H1 (cell line): ENCODE measurements around the gene SOHLH1. TPM values are rescaled to one million over a fixed set of nuclear protein-coding genes. Genes with fewer than 3 reads are reported as not detected.

Experiments
- CTCF ChIA-PET: fragments of 300-600 bp; sonication (Branson Sonifier 250); formaldehyde crosslinking; loops from one replicate; lab custom pipeline; 2021; ENCODE audit not compliant: partially characterized antibody; lab: Charles Lee
- POLR2A ChIA-PET: fragments of 300-600 bp; sonication (Branson Sonifier 250); formaldehyde crosslinking; loops from one replicate; lab custom pipeline; 2021; ENCODE audit warnings: inconsistent platforms; ENCODE audit not compliant: partially characterized antibody; lab: Charles Lee
- DNase-seq, 2 experiments: peaks; one replicate each; pipeline versions ENCODE4 v3.0.0 to v3.0.0-alpha.2; 2010 to 2022; ENCODE audit warnings: low spot score in 2 of 2, low read depth in 1 of 2, mixed read lengths in 1 of 2
- FAIRE-seq: peaks from 2 replicates; lab custom pipeline; 2011; peaks lifted over from hg19 to GRCh38; lab: Jason Lieb, UNC
- H2AFZ ChIP-seq: 2 replicates; pipeline ENCODE4 v1.8.1; 2012; ENCODE audit warnings: low read length, inconsistent platforms
- H2AK5ac ChIP-seq: 2 replicates; pipeline ENCODE4 v1.6.1; 2013; ENCODE audit warnings: low read depth, low read length
- H2BK120ac ChIP-seq: replicated peaks from 2 replicates; pipeline ENCODE3; 2013; ENCODE audit warnings: low read depth, low read length, inconsistent platforms
- H2BK12ac ChIP-seq: 2 replicates; pipeline ENCODE4 v1.6.1; 2013; ENCODE audit warnings: low read depth, low read length
- H2BK15ac ChIP-seq: 2 replicates; pipeline ENCODE4 v1.6.1; 2013; ENCODE audit warnings: low read length
- H2BK20ac ChIP-seq: 2 replicates; pipeline ENCODE4 v1.6.1; 2013; ENCODE audit warnings: low read length
- H2BK5ac ChIP-seq: 2 replicates; pipeline ENCODE4 v1.6.1; 2013; ENCODE audit warnings: low read depth, low read length
- H3K14ac ChIP-seq: 2 replicates; pipeline ENCODE4 v1.6.1; 2013; ENCODE audit warnings: inconsistent platforms; ENCODE audit not compliant: insufficient read length
- H3K18ac ChIP-seq: 2 replicates; pipeline ENCODE4 v1.6.1; 2013; ENCODE audit warnings: low read length; ENCODE audit errors: extremely low read depth
- H3K23ac ChIP-seq: 2 replicates; pipeline ENCODE4 v1.6.1; 2013; ENCODE audit warnings: inconsistent platforms; ENCODE audit not compliant: insufficient read length
- H3K23me2 ChIP-seq: 2 replicates; pipeline ENCODE4 v1.6.1; 2013; ENCODE audit warnings: low read depth, low read length
- H3K27ac ChIP-seq: 2 replicates; pipeline ENCODE4 v1.6.1; 2011; ENCODE audit warnings: low read depth, low read length, inconsistent platforms
- H3K27me3 ChIP-seq, 4 experiments: replicated peaks in 1 of 4; 1 replicate in 1 of 4; 2 replicates in 3 of 4; pipeline versions ENCODE4 v1.6.1 to v1.8.1; 2011 to 2013; ENCODE audit warnings: low read length in 3 of 4, mild to moderate bottlenecking in 3 of 4, inconsistent platforms in 2 of 4, mixed read lengths in 2 of 4, moderate library complexity in 1 of 4; ENCODE audit not compliant: control insufficient read depth in 3 of 4, insufficient read depth in 3 of 4; ENCODE audit errors: extremely low read depth in 1 of 4
- H3K36me3 ChIP-seq, 4 experiments: 2 replicates each; pipeline versions ENCODE4 v1.6.1 to v1.8.1; 2011 to 2013; ENCODE audit warnings: mild to moderate bottlenecking in 4 of 4, low read length in 3 of 4, moderate library complexity in 2 of 4, control low read depth in 1 of 4, inconsistent platforms in 1 of 4; ENCODE audit not compliant: insufficient read depth in 4 of 4, control insufficient read depth in 2 of 4
- H3K4ac ChIP-seq: replicated peaks from 2 replicates; pipeline ENCODE3; 2013; ENCODE audit warnings: low read length, low read depth, mixed read lengths, inconsistent platforms; ENCODE audit not compliant: insufficient read length
- H3K4me1 ChIP-seq, 4 experiments: replicated peaks in 1 of 4; 1 replicate in 1 of 4; 2 replicates in 3 of 4; pipeline versions ENCODE4 v1.6.1 to v1.8.1; 2011 to 2013; ENCODE audit warnings: low read length in 3 of 4, inconsistent platforms in 2 of 4, mixed read lengths in 1 of 4; ENCODE audit not compliant: insufficient read depth in 4 of 4, control insufficient read depth in 3 of 4
- H3K4me2 ChIP-seq, 2 experiments: 2 replicates each; pipeline versions ENCODE4 v1.6.1 to v1.8.1; 2011 to 2013; ENCODE audit warnings: low read depth in 2 of 2, low read length in 2 of 2, control low read depth in 1 of 2, inconsistent platforms in 1 of 2, mild to moderate bottlenecking in 1 of 2; ENCODE audit not compliant: insufficient read depth in 1 of 2
- H3K4me3 ChIP-seq, 4 experiments: fragments of 200-600, 300-600 bp in 1 of 4; sonication (generic), shearing (Covaris generic), sonication (Bioruptor Twin) in 1 of 4; 2 replicates each; pipeline versions ENCODE4 v1.5.1 to v1.8.1; 2011 to 2016; ENCODE audit warnings: low read length in 4 of 4, low read depth in 3 of 4, control low read depth in 2 of 4, inconsistent platforms in 2 of 4, mild to moderate bottlenecking in 2 of 4, mixed read lengths in 1 of 4, moderate library complexity in 1 of 4; ENCODE audit not compliant: insufficient read depth in 2 of 4; ENCODE audit errors: extremely low read depth in 1 of 4
- H3K56ac ChIP-seq: replicated peaks from 2 replicates; pipeline ENCODE3; 2013; ENCODE audit warnings: low read depth, mild to moderate bottlenecking, mixed read lengths, low read length, inconsistent platforms; ENCODE audit not compliant: insufficient read length
- H3K79me1 ChIP-seq: 2 replicates; pipeline ENCODE4 v1.6.1; 2013; ENCODE audit warnings: low read depth, low read length, control low read depth
- H3K79me2 ChIP-seq, 2 experiments: 2 replicates each; pipeline versions ENCODE4 v1.6.1 to v1.8.1; 2012 to 2013; ENCODE audit warnings: low read length in 2 of 2, mild to moderate bottlenecking in 2 of 2, inconsistent platforms in 1 of 2; ENCODE audit not compliant: insufficient read depth in 2 of 2, control insufficient read depth in 1 of 2
- H3K9ac ChIP-seq, 4 experiments: replicated peaks in 1 of 4; 1 replicate in 1 of 4; 2 replicates in 3 of 4; pipeline versions ENCODE4 v1.6.1 to v1.8.1; 2011 to 2013; ENCODE audit warnings: low read depth in 3 of 4, low read length in 3 of 4, control low read depth in 2 of 4, mild to moderate bottlenecking in 2 of 4, moderate library complexity in 2 of 4, inconsistent platforms in 1 of 4; ENCODE audit errors: extremely low read depth in 1 of 4
- H3K9me3 ChIP-seq, 2 experiments: 2 replicates each; pipeline versions ENCODE4 v1.6.1 to v1.8.1; 2012 to 2013; ENCODE audit warnings: mild to moderate bottlenecking in 2 of 2, moderate library complexity in 2 of 2, control low read depth in 1 of 2, inconsistent platforms in 1 of 2, low read depth in 1 of 2, low read length in 1 of 2, mixed read lengths in 1 of 2; ENCODE audit not compliant: insufficient read depth in 2 of 2
- H4K20me1 ChIP-seq, 2 experiments: replicated peaks in 1 of 2; 2 replicates each; pipeline versions ENCODE3 to v1.8.1; 2011 to 2013; ENCODE audit warnings: inconsistent platforms in 2 of 2, low read length in 2 of 2, mild to moderate bottlenecking in 1 of 2; ENCODE audit not compliant: insufficient read depth in 2 of 2, control insufficient read depth in 1 of 2
- H4K5ac ChIP-seq: 2 replicates; pipeline ENCODE4 v1.6.1; 2013; ENCODE audit warnings: low read length, low read depth, mixed read lengths, inconsistent platforms; ENCODE audit not compliant: insufficient read length
- H4K8ac ChIP-seq: 2 replicates; pipeline ENCODE4 v1.8.0; 2013; ENCODE audit warnings: mild to moderate bottlenecking, moderate library complexity, low read length, inconsistent platforms; ENCODE audit not compliant: insufficient read depth; ENCODE audit errors: extremely low read depth
- H4K91ac ChIP-seq: replicated peaks from 2 replicates; pipeline ENCODE3; 2013; ENCODE audit warnings: low read length, mixed read lengths, inconsistent platforms; ENCODE audit not compliant: insufficient read length
- EGR1 ChIP-seq: IDR thresholded peaks from 2 replicates; pipeline ENCODE4 v1.6.1; 2011; ENCODE audit warnings: low read depth, low read length, borderline replicate concordance
- FOSL1 ChIP-seq: IDR thresholded peaks from 2 replicates; pipeline ENCODE4 v1.6.1; 2011; ENCODE audit warnings: mild to moderate bottlenecking, low read depth, low read length, moderate library complexity; ENCODE audit not compliant: insufficient read depth
- TAF7 ChIP-seq: optimal IDR thresholded peaks from 2 replicates; pipeline ENCODE3; 2011; ENCODE audit warnings: low read depth, mild to moderate bottlenecking, inconsistent platforms, low read length, moderate library complexity, borderline replicate concordance
- WGBS, 2 experiments: shearing (Covaris generic) in 1 of 2; methylation state at CpG; one replicate each; pipeline versions ENCODE4 v1.1.6 to v1.1.7; 2013 to 2015; ENCODE audit warnings: low lambda C conversion rate in 2 of 2, mixed read lengths in 2 of 2, inconsistent platforms in 1 of 2, low coverage in 1 of 2, missing lambda C conversion rate in 1 of 2; ENCODE audit not compliant: insufficient replicate concordance in 2 of 2, insufficient coverage in 1 of 2, insufficient read length in 1 of 2; ENCODE audit errors: extremely low coverage in 1 of 2, missing lambda C conversion rate in 1 of 2; 5-methylcytosine and 5-hydroxymethylcytosine counted together
- polyA plus RNA-seq, 7 experiments: library from polyadenylated mRNA; depleted of rRNA in 3 of 7; stranded (reverse) in 5 of 7; unstranded in 2 of 7; fragments of >200 nt in 5 of 7; fragments of 200-250 nt in 2 of 7; gene quantifications; 1 replicate in 5 of 7; 2 replicates in 1 of 7; 4 replicates in 1 of 7; pipeline versions ENCODE4 v1.2.1 to v1.2.3, GENCODE V29; 2011 to 2013; ENCODE audit warnings: missing spikeins in 2 of 7, mixed read lengths in 2 of 7
- total RNA-seq: library from RNA; stranded (reverse); fragmentation: NEBNext Ultra II Directional; extraction: Animal tissue kit (Norgen Biotek cat#: 25700); gene quantifications from 2 replicates; pipeline ENCODE4 v1.2.1, GENCODE V29; 2021
- TF ChIP-seq, protein P1 (sequence below): IDR thresholded peaks from 2 replicates; pipeline ENCODE4 v1.6.1; 2012; ENCODE audit warnings: inconsistent platforms

The SOHLH1 gene
- total and polyA plus RNA-seq, 2 of the 8 experiments (the other 6 are each of a cell fraction or from before 2014, with no cell fraction given) = 0.11 TPM; not detected in 1

DNA sequence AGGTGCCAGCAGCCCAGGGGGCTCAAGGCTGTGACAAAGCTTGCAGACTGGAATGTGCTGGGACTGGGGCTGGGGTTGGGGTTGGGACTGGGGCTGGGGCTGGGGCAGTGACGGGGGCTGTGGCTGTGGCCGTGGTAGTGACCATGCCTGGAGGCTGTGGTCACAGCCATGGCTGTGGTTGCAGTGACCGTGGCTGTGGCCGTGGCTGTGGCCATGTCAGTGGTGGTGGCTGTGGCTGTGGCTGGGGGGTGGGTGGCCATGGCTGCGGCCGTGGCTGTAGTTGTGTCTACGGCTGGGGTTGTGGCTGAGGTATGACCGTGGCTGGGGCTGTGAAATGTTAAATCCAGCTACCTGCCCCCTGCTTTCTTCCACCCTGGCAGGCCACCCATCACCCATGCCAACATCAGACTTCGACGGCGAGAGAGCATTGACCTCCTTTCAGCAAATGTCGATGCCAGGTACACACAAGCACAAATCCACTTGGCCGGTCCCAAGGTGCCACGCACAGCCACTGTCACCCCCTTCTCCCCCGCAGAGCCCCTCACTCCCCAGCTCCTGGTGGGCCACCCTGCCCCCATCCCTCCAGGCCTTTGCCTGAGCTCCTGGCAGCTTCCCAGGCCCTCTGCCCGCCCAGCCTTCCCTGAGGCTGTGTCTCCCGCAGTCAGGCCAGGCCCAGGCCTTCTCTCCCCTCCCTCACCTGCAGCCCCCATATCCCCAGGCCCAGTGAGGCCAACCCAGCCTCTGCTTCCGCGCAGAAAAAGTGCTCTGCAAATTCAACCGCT is 20.9 kb downstream of the SOHLH1 start:
- Histone ChIP-seq H3K4me2 (no peak overlapping the region), H3K36me3 (no peaks in the 10 kb centered on the region), H2BK120ac (no peak overlapping the region), H2AK5ac (0 out of 2 replicates have a peak overlapping the region, but pooled peaks have one; percentile 39), H3K14ac (no peak overlapping the region), H4K20me1 (no peaks in the 10 kb centered on the region), H3K9ac (no peak overlapping the region), H4K8ac (no peak overlapping the region; the same call in 1 of the 2 replicates), H3K4me1 (peaks cover 0 to 13% (median 2%) of the 10 kb centered on the region in 4 experiments; a peak in 4 of 7 replicates), H4K91ac (peak overlapping the region; percentile 65), H3K9me3 (peaks cover 3 to 5% of the 10 kb centered on the region in 2 experiments; a peak in 1 of 4 replicates), H4K5ac (no peak overlapping the region), H3K27me3 (no peaks in the 10 kb centered on the region; a peak in 1 of 7 replicates), H2BK20ac (0 out of 2 replicates have a peak overlapping the region, but pooled peaks have one; percentile 61), H3K56ac (no peak overlapping the region), H3K79me2 (no peaks in the 10 kb centered on the region), H3K23ac (no peak overlapping the region), H3K18ac (no peak overlapping the region), H2BK12ac (peak overlapping the region; percentile 60; the same call in 1 of the 2 replicates), H3K4ac (no peak overlapping the region), H2BK15ac (no peak overlapping the region), H2AFZ (no peak overlapping the region), H3K79me1 (no peaks in the 10 kb centered on the region), H3K27ac (no peak overlapping the region; the same call in 1 of the 2 replicates), H3K23me2 (no peaks in the 10 kb centered on the region), H2BK5ac (no peak overlapping the region; the same call in 1 of the 2 replicates), H3K4me3 (no peak overlapping the region)
- ChIA-PET POLR2A (interaction anchor here (0.6 to 1.1 kb wide), 3 partner anchors 17 to 76 kb away, joined by 3 to 4 read pairs (median 3); no protein-coding TSS in a partner anchor), CTCF (interaction anchor here (0.7 to 1.8 kb wide), 4 partner anchors 17 to 75 kb away, joined by 3 to 5 read pairs (median 4); no protein-coding TSS in a partner anchor)
- TF ChIP-seq FOSL1 = peak; percentile 57; the same call in 1 of the 2 replicates
- TF ChIP-seq EGR1 = peak; percentile 75
- no peak for TF ChIP-seq TAF7
- TF ChIP-seq, protein P1, sequence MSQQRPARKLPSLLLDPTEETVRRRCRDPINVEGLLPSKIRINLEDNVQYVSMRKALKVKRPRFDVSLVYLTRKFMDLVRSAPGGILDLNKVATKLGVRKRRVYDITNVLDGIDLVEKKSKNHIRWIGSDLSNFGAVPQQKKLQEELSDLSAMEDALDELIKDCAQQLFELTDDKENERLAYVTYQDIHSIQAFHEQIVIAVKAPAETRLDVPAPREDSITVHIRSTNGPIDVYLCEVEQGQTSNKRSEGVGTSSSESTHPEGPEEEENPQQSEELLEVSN = no peak
- no peak for DNase-seq
- FAIRE-seq = no peak
- WGBS, 2 experiments = 83% methylated on average over 13 of the region's 20 CpGs; no CpG with 5 or more reads in 1 of the 2 experiments
